ENCODE data around the gene POLR2F. TPM values are rescaled to one million over a fixed set of nuclear protein-coding genes. Genes with fewer than 3 reads are reported as not detected.

Gene POLR2F
- total and polyA plus RNA-seq, 9 of the 15 experiments (the other 6 are each of a cell fraction or from before 2014, with no cell fraction given), result 98.9 to 410 (median 168) TPM

DNA sequence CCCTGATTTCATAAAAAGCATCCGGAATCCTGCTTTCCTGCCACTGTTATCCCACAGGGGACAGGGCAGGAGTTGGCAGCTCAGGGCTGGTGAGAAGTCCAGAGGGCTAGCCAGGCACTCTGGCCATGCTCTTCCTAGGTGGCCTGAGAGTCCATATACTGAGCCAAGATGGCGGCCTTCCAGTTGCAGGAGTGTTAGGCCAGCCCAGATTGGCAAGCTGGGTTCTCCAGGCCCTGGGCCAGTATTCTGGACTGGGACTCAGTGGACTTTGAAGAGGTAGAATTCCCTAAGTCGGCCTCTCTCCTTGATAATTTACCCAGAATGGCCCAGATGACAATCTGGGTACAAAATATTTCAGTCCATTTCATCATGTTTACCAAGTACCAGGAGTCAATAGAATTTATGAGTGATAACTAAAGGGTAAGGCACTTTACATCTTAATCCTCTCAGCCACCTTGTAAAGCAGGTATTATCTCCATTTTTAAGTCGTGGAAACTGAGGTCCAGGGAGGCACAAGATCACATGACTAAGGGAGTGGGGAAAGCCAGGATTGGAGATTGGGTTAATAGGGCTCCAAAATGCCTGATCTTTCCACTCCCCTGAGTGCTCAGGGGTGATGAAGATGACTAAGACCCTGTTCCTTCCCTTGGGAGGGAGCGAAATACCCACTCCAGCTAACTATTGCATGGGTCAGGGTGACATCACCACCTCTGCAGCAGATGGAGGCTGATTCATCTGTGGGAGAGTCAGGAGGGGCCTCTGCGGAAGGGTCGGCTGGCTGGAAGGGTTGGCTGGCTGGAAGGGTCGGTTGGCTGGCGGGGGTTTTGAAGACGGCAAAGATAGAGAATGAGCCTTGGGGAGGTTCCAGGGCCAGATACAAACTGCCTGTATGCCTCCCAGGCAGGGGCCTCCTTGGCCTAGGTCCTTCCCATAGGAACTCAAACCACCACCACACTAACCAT is 48.6 kb upstream of the POLR2F start (continued):
- TF ChIP-seq, protein P1, sequence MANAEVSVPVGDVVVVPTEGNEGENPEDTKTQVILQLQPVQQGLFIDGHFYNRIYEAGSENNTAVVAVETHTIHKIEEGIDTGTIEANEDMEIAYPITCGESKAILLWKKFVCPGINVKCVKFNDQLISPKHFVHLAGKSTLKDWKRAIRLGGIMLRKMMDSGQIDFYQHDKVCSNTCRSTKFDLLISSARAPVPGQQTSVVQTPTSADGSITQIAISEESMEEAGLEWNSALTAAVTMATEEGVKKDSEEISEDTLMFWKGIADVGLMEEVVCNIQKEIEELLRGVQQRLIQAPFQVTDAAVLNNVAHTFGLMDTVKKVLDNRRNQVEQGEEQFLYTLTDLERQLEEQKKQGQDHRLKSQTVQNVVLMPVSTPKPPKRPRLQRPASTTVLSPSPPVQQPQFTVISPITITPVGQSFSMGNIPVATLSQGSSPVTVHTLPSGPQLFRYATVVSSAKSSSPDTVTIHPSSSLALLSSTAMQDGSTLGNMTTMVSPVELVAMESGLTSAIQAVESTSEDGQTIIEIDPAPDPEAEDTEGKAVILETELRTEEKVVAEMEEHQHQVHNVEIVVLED (CRISPR knock-in tag; IDR thresholded peaks at IDR 0.05), result no peak
- TF ChIP-seq DNMT1 (IDR thresholded peaks at IDR 0.05), result no peak
- no peak for TF ChIP-seq ZNF263 (CRISPR knock-in tag; IDR thresholded peaks at IDR 0.05; ENCODE audit: borderline replicate concordance)
- TF ChIP-seq ZNF24 (IDR thresholded peaks at IDR 0.05), result no peak
- no peak for TF ChIP-seq HNRNPLL (IDR thresholded peaks at IDR 0.05; ENCODE audit: low read depth, low read length, poor library complexity, severe bottlenecking)
- no peak for TF ChIP-seq ZNF324 (CRISPR knock-in tag; IDR thresholded peaks at IDR 0.05)
- no peak for TF ChIP-seq HNRNPUL1 (IDR thresholded peaks at IDR 0.05; ENCODE audit: low read length)
- TF ChIP-seq, protein P2, sequence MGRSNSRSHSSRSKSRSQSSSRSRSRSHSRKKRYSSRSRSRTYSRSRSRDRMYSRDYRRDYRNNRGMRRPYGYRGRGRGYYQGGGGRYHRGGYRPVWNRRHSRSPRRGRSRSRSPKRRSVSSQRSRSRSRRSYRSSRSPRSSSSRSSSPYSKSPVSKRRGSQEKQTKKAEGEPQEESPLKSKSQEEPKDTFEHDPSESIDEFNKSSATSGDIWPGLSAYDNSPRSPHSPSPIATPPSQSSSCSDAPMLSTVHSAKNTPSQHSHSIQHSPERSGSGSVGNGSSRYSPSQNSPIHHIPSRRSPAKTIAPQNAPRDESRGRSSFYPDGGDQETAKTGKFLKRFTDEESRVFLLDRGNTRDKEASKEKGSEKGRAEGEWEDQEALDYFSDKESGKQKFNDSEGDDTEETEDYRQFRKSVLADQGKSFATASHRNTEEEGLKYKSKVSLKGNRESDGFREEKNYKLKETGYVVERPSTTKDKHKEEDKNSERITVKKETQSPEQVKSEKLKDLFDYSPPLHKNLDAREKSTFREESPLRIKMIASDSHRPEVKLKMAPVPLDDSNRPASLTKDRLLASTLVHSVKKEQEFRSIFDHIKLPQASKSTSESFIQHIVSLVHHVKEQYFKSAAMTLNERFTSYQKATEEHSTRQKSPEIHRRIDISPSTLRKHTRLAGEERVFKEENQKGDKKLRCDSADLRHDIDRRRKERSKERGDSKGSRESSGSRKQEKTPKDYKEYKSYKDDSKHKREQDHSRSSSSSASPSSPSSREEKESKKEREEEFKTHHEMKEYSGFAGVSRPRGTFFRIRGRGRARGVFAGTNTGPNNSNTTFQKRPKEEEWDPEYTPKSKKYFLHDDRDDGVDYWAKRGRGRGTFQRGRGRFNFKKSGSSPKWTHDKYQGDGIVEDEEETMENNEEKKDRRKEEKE (IDR thresholded peaks at IDR 0.05; ENCODE audit: borderline replicate concordance in 1 of 2, control insufficient read depth in 1 of 2, low read depth in 2 of 2, low read length in 1 of 2), result no peak
- TF ChIP-seq, protein P3, sequence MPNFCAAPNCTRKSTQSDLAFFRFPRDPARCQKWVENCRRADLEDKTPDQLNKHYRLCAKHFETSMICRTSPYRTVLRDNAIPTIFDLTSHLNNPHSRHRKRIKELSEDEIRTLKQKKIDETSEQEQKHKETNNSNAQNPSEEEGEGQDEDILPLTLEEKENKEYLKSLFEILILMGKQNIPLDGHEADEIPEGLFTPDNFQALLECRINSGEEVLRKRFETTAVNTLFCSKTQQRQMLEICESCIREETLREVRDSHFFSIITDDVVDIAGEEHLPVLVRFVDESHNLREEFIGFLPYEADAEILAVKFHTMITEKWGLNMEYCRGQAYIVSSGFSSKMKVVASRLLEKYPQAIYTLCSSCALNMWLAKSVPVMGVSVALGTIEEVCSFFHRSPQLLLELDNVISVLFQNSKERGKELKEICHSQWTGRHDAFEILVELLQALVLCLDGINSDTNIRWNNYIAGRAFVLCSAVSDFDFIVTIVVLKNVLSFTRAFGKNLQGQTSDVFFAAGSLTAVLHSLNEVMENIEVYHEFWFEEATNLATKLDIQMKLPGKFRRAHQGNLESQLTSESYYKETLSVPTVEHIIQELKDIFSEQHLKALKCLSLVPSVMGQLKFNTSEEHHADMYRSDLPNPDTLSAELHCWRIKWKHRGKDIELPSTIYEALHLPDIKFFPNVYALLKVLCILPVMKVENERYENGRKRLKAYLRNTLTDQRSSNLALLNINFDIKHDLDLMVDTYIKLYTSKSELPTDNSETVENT (CRISPR knock-in tag; IDR thresholded peaks at IDR 0.05), result no peak
- TF ChIP-seq, protein P4, sequence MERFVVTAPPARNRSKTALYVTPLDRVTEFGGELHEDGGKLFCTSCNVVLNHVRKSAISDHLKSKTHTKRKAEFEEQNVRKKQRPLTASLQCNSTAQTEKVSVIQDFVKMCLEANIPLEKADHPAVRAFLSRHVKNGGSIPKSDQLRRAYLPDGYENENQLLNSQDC (CRISPR knock-in tag; IDR thresholded peaks at IDR 0.05), result no peak
- TF ChIP-seq ZNF778 (CRISPR knock-in tag; IDR thresholded peaks at IDR 0.05), result no peak
- no peak for TF ChIP-seq HNRNPK (IDR thresholded peaks at IDR 0.05; ENCODE audit: low read depth, low read length, poor library complexity, severe bottlenecking)
- no peak for TF ChIP-seq ZNF174 (CRISPR knock-in tag; IDR thresholded peaks at IDR 0.05)
- no peak for TF ChIP-seq MAFF (IDR thresholded peaks at IDR 0.05; ENCODE audit: low read length)
- no peak for TF ChIP-seq NCOA1 (IDR thresholded peaks at IDR 0.05; ENCODE audit: low read depth)
- no peak for TF ChIP-seq RFX7 (CRISPR knock-in tag; IDR thresholded peaks at IDR 0.05)
- TF ChIP-seq, protein P5, sequence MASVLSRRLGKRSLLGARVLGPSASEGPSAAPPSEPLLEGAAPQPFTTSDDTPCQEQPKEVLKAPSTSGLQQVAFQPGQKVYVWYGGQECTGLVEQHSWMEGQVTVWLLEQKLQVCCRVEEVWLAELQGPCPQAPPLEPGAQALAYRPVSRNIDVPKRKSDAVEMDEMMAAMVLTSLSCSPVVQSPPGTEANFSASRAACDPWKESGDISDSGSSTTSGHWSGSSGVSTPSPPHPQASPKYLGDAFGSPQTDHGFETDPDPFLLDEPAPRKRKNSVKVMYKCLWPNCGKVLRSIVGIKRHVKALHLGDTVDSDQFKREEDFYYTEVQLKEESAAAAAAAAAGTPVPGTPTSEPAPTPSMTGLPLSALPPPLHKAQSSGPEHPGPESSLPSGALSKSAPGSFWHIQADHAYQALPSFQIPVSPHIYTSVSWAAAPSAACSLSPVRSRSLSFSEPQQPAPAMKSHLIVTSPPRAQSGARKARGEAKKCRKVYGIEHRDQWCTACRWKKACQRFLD (CRISPR knock-in tag; IDR thresholded peaks at IDR 0.05), result no peak; the same call in 1 of the 2 replicates
- TF ChIP-seq GATAD2A (IDR thresholded peaks at IDR 0.05), result no peak
